ENCODE measurements around the gene CBX4. TPM values are rescaled to one million over a fixed set of nuclear protein-coding genes. Genes with fewer than 3 reads are reported as not detected.
A peak's percentile ranks its signal among the peaks of the same experiment; 100 is the strongest.
"Not testable (repeated sequence)": the region's sequence is repeated elsewhere in the genome, so short reads cannot be mapped to it uniquely, and the experiment has no call there.

CBX4 gene
- total RNA-seq, 2 experiments from 2014 or later, result 35.0 TPM

DNA sequence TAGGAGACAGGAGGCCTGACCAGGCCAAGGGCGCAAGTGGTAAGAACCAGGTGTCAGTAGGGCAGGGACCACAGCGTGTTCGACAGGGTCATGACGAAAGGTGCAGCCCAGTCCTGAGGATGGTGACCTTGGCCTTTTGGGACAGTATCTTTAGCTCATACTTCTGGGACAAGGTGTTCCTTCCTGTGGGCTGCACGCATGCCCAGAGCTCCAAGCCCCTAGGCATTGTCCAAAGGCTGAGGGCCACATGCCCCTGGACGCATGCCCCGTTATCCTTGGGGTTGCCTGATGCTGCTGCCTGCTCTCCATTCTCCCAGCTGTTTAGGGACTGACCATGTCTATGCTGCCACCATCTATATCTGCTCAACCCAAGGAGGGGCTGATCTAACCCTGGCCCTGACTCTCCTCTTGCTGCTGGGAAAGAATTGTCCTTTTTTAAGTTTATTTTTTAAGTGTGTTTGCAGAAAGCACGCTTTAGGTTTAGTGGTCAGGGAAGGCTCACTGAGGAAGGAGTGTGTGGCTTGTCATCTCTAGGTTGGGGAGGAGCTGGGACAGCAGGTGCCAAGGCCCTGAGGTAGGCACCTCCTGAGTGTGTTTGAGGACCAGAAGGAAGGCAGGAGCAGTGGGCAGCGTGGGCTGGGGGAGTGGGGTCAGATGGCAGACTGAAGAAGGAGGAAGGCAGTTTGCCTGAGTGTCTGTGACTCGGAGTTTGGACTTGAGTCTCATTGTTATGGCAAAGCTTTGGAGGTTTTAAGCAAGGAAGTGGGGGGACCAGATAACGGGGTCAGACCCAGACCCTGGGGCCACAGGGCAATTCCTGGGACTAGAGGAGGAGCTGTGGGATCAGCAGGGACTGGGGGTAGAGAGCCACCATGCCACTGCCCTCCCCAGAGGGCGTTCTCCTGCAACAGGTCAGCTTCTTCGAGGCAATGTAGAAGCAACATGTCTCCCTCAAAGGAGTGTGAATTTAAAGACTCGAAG lies 15.1 kb upstream of the CBX4 start:
- ChIA-PET POLR2A (no interaction called here), CTCF (interaction anchor here (0.9 to 1.4 kb wide), 2 partner anchors 9 to 28 kb away, joined by 3 read pairs; no protein-coding TSS in a partner anchor)
- H3K9me3 Mint-ChIP-seq, result no peaks in the 10 kb centered on the region
- H3K36me3 Mint-ChIP-seq (ENCODE audit: low read depth), result no peaks in the 10 kb centered on the region
- peaks cover 6% of the 10 kb centered on the region for H3K4me1 Mint-ChIP-seq
- no peak overlapping the region for H3K27ac Mint-ChIP-seq
- H3K4me3 Mint-ChIP-seq, result no peak overlapping the region
- H3K27me3 Mint-ChIP-seq, result peaks cover 2% of the 10 kb centered on the region
- no peak for DNase-seq

DNA sequence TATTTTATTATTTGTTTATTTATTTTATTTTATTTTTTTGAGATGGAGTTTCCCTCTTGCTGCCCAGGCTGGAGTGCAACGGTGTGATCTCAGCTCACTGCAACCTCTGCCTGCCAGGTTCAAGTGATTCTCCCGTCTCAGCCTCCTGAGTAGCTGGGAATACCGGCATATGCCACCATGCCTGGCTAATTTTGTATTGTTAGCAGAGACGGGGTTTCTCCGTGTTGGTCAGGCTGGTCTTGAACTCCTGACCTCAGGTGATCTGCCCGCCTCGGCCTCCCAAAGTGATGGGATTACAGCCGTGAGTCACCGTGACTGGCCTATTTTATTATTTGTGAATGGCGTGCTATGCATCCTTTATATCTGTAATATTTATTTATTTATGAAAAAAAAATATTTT lies 13.9 kb upstream of the CBX4 start:
- peaks cover 12% of the 10 kb centered on the region for H3K27me3 Mint-ChIP-seq
- not testable (repeated sequence) for H3K4me3 Mint-ChIP-seq

DNA sequence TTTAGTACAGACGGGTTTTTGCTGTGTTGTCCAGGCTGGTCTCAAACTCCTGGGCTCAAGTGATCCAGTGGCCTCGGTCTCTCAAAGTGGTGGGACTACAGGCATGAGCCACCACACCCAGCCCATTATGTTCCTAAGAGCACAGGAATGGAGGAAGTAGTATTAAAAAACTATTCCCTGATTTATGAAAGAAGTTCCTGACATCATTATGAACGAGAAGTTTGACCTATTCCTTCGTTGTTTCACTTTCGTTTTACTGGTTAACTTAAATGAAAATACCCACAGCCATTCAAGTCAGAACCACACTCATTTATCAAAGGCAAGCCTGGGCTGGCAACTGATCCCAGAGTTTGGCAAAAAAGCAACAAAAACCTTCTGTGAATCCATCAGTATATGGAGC lies 13.5 kb upstream of the CBX4 start:
- POLR2A ChIA-PET, result no interaction called here
- Mint-ChIP-seq H3K4me3 (peak overlapping the region; percentile 56), H3K9me3 (no peaks in the 10 kb centered on the region), H3K27me3 (peaks cover 16% of the 10 kb centered on the region), H3K36me3 (ENCODE audit: low read depth) (no peaks in the 10 kb centered on the region), H3K27ac (peak overlapping the region; percentile 80), H3K4me1 (peaks cover 6% of the 10 kb centered on the region)
- DNase-seq, result no peak
- CTCF ChIA-PET, result interaction anchor here (1.0 to 14.5 kb wide), 2 partner anchors 17 to 49 kb away, joined by 3 to 257 read pairs; partner anchors contain the start of gene CBX8

More for the DNA sequence above, 13.9 kb upstream of the CBX4 start:
- H3K36me3 Mint-ChIP-seq (ENCODE audit: low read depth); H3K27ac Mint-ChIP-seq; DNase-seq; H3K4me1 Mint-ChIP-seq; POLR2A ChIA-PET; H3K9me3 Mint-ChIP-seq: not testable (repeated sequence)
- CTCF ChIA-PET, result interaction anchor here (1.0 kb wide), 1 partner anchor 17 kb away, joined by 3 read pairs; no protein-coding TSS in a partner anchor

DNA sequence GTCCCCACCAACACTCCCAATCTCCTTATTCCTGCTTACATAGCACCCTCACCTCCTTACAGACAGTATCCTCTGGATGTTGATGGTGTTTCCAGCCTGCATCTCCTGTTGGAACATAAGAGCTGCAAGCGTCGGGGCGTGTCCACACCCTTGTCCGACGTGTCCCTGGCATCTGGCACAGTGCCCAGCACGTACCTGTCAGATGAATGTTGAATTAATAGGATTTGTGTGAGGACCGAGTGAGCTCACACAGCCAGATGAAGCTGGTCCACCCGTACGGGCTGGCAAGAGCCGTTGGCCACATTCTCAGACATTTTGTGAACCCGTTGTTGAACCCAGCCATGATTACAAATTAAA lies 12.2 kb upstream of the CBX4 start:
- Mint-ChIP-seq H3K27me3 (peaks cover 19% of the 10 kb centered on the region), H3K36me3 (ENCODE audit: low read depth) (no peaks in the 10 kb centered on the region), H3K4me1 (peaks cover 6% of the 10 kb centered on the region), H3K9me3 (no peaks in the 10 kb centered on the region), H3K27ac (no peak overlapping the region), H3K4me3 (no peak overlapping the region)
- DNase-seq, result no peak
- CTCF ChIA-PET, result interaction anchor here (5.3 to 14.5 kb wide), 2 partner anchors 11 to 48 kb away, joined by 31 to 257 read pairs; partner anchors contain the start of genes CBX4 and CBX8
- POLR2A ChIA-PET, result no interaction called here

DNA sequence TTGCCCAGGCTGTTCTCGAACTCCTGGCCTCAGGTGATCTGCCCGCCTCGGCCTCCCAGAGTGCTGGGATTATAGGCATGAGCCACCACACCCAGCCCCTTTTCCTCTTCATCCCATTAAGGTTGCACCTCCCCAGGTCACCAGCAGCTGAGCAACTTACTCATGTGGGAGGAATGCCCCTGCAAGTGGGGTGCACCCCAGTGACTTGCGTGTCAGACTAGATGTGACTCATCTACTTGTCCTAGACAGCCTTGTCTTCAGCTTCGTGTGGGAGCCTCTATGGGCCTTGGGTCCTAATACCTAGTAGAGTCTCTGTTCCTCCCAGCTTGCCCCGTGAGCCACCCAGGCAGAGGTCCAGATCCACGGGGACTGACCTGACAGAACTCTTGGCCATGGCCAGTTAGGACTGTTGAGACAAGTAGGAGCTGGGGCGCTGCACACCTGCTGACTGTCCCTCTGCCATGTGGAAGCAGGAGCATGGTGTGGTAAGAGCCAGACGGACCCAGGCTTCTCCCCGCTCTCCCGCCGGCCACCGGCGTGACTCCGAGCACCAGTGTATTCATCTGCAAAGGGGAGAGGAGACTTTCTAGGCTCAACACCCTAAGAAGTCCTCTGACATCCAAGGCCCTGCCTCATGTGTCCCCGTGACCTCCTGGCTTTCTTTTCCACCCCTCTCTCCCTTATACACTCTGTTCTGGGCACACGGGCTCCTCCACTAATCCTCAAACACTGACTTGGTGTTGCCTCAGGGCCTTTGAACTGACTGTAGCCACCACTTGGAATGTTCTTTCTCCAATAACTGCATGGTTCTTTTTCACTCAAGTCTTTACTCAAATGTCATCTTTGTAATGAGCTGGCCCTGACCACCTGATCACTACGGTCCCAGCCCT lies 11.6 kb upstream of the CBX4 start:
- H3K27ac Mint-ChIP-seq, result no peak overlapping the region

DNA sequence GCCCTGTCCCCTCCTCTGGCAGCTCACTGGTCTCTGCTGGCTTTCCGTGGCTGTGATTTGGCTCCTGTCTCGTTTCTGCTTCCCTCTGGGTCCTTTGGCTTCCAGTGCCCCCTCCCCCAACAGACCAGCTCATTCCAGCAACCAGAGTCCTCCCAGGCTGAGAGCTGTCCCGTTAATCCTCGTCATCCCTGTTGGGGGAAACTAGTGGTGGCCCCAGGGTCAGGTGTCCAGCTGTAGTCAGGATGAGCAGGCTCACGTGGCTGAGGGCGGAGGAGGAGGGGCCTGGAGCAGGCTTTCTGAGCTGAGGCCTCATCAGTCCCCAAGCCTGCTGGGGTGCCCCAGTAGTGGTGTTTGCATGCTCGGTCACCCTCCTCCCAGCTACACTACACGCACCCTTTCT lies 10.7 kb upstream of the CBX4 start:
- Mint-ChIP-seq H3K9me3 (no peaks in the 10 kb centered on the region), H3K4me3 (no peak overlapping the region), H3K4me1 (peaks cover 8% of the 10 kb centered on the region), H3K27ac (no peak overlapping the region), H3K36me3 (ENCODE audit: low read depth) (no peaks in the 10 kb centered on the region), H3K27me3 (peaks cover 32% of the 10 kb centered on the region)
- ChIA-PET CTCF (interaction anchor here (5.3 to 14.5 kb wide), 2 partner anchors 9 to 46 kb away, joined by 31 to 257 read pairs; partner anchors contain the start of genes CBX4 and CBX8), POLR2A (no interaction called here)
- no peak for DNase-seq

More for the DNA sequence above, 11.6 kb upstream of the CBX4 start:
- DNase-seq, result no peak
- H3K36me3 Mint-ChIP-seq (ENCODE audit: low read depth), result no peaks in the 10 kb centered on the region
- H3K9me3 Mint-ChIP-seq, result no peaks in the 10 kb centered on the region
- peaks cover 8% of the 10 kb centered on the region for H3K4me1 Mint-ChIP-seq
- POLR2A ChIA-PET, result no interaction called here
- CTCF ChIA-PET, result interaction anchor here (5.3 to 14.5 kb wide), 2 partner anchors 10 to 47 kb away, joined by 31 to 257 read pairs; partner anchors contain the start of genes CBX4 and CBX8
- no peak overlapping the region for H3K4me3 Mint-ChIP-seq
- peaks cover 25% of the 10 kb centered on the region for H3K27me3 Mint-ChIP-seq

DNA sequence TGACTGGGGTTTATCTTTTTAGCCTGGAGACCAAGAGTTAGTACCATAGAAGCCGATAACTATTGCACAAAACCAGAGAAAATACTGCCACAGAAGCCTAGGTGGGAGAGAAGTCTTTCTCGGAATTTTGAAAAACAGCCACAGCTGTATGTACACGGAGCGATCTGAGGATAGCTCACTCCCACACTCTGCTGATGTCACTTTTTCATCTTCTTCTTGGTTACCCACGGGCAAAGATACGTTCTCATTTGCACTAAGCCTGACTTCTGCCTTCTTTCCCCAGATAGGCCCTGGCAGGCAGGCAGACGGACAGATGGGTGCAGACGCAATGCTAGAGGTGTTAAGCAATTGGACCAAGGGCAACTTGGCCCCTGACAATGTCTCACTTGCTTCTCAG lies 9.1 kb upstream of the CBX4 start:
- CTCF ChIA-PET, result interaction anchor here (1.0 to 14.5 kb wide), 3 partner anchors 8 to 45 kb away, joined by 3 to 257 read pairs (median 31); partner anchors contain the start of genes CBX4 and CBX8
- Mint-ChIP-seq H3K9me3 (no peaks in the 10 kb centered on the region), H3K4me3 (no peak overlapping the region), H3K27ac (no peak overlapping the region), H3K27me3 (peaks cover 35% of the 10 kb centered on the region), H3K36me3 (ENCODE audit: low read depth) (no peaks in the 10 kb centered on the region), H3K4me1 (peaks cover 11% of the 10 kb centered on the region)
- DNase-seq, result no peak
- POLR2A ChIA-PET, result no interaction called here

DNA sequence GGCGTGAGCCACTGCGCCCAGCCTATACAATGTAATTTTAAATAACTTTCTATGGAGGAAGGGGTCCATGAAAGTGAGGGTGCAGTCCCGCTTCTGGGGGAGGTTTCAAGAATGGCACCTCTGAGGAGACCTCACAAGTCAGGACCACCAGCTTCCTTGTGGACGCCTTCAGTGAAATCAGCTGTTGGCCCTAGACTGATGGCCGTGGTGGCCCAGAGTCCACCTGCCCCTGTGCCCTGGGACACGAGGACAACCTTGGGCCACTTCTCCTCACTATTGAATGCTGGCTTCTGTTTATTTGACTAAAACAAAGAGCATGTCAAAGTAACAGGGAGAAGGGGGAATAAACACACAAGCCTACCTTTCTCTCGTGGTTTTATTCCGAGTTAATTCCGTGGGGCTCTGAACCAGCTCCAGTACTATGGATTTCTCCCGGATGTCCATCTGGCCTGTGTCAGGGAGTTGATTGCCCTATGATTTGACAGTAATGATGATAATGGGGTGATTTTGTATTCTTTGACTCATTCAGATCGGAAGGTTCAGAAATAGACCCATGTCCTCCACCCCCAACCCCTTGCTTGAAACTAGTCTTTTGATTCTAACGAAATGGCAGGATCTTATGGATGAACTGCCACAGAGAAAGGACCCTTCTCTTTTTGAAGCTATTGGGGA lies 8.6 kb upstream of the CBX4 start:
- H3K4me1 Mint-ChIP-seq, result peaks cover 11% of the 10 kb centered on the region
- no peak overlapping the region for H3K27ac Mint-ChIP-seq
- no peak for DNase-seq
- H3K4me3 Mint-ChIP-seq, result no peak overlapping the region
- H3K27me3 Mint-ChIP-seq, result peaks cover 38% of the 10 kb centered on the region
- H3K36me3 Mint-ChIP-seq (ENCODE audit: low read depth), result no peaks in the 10 kb centered on the region
- POLR2A ChIA-PET, result no interaction called here
- H3K9me3 Mint-ChIP-seq, result no peaks in the 10 kb centered on the region
- CTCF ChIA-PET, result interaction anchor here (1.0 to 14.5 kb wide), 4 partner anchors 7 to 44 kb away, joined by 3 to 257 read pairs (median 18); partner anchors contain the start of genes CBX4 and CBX8

DNA sequence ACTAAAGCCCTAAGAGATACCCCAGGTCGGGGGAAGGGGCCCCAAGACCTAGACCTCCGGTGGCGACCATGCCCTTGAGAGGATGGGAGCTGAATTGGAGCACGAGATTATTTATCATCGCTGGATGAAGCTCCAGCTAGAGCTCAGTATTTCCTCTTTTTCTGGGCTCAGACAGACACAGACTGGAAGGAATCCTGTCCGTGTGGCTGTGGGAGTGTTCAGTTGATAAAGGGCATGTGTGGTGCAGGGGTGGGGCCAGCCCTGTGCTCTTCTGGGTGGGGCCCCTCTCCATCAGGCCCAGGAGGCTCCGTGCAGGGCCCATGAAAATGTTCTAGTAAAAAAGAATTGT lies 6.3 kb upstream of the CBX4 start:
- Mint-ChIP-seq H3K27me3 (peaks cover 59% of the 10 kb centered on the region), H3K36me3 (ENCODE audit: low read depth) (no peaks in the 10 kb centered on the region), H3K4me3 (no peak overlapping the region), H3K27ac (no peak overlapping the region), H3K9me3 (no peaks in the 10 kb centered on the region), H3K4me1 (peaks cover 16% of the 10 kb centered on the region)
- DNase-seq, result no peak
- ChIA-PET POLR2A (no interaction called here), CTCF (interaction anchor here (0.6 to 14.5 kb wide), 6 partner anchors 9 to 211 kb away, joined by 3 to 257 read pairs (median 4); partner anchors contain the start of gene CBX8)

DNA sequence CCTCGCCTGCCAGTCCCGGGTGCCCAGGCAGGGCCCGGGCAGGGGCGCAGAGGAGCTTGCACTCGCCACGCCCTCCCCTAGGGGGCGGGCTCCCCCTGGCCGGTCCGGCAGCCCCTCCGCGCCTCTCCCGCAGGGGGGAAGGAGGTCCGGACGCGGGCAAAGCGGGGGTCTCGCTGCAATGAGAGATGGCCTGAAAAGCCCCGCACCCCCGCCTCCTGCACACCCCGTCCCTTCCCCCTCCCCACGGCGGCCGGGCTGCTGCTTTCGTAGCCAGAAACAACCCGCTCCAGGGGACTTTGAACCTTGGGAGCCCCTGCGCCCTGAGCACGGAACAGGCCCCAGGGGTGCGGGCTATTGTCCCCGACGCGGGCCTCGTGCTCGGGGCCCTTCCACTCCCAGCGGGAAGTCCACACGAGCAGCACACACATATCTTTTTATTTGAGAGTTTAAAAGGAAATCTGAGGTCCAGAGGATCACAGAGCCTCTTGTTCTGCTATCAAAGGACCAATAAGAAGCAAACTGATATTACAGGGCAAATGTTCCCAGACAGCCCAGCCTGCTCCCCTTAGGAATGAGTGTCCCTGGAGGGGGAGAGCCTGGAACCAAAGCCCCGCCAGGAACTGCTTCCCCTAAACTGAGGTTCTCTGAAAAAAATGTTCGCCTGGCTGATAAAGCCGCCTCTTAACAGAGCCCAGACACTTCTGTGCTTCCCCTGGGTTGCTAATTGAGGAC lies 5.8 kb upstream of the CBX4 start:
- peaks cover 62% of the 10 kb centered on the region for H3K27me3 Mint-ChIP-seq
- no peak overlapping the region for H3K27ac Mint-ChIP-seq
- no peak overlapping the region for H3K4me3 Mint-ChIP-seq
- peak; percentile 36 for DNase-seq
- peaks cover 20% of the 10 kb centered on the region for H3K4me1 Mint-ChIP-seq
- CTCF ChIA-PET, result interaction anchor here (0.7 to 14.5 kb wide), 7 partner anchors 9 to 131 kb away, joined by 3 to 257 read pairs (median 3); partner anchors contain the start of gene CBX8
- no peaks in the 10 kb centered on the region for H3K9me3 Mint-ChIP-seq
- POLR2A ChIA-PET, result no interaction called here
- H3K36me3 Mint-ChIP-seq (ENCODE audit: low read depth), result no peaks in the 10 kb centered on the region

DNA sequence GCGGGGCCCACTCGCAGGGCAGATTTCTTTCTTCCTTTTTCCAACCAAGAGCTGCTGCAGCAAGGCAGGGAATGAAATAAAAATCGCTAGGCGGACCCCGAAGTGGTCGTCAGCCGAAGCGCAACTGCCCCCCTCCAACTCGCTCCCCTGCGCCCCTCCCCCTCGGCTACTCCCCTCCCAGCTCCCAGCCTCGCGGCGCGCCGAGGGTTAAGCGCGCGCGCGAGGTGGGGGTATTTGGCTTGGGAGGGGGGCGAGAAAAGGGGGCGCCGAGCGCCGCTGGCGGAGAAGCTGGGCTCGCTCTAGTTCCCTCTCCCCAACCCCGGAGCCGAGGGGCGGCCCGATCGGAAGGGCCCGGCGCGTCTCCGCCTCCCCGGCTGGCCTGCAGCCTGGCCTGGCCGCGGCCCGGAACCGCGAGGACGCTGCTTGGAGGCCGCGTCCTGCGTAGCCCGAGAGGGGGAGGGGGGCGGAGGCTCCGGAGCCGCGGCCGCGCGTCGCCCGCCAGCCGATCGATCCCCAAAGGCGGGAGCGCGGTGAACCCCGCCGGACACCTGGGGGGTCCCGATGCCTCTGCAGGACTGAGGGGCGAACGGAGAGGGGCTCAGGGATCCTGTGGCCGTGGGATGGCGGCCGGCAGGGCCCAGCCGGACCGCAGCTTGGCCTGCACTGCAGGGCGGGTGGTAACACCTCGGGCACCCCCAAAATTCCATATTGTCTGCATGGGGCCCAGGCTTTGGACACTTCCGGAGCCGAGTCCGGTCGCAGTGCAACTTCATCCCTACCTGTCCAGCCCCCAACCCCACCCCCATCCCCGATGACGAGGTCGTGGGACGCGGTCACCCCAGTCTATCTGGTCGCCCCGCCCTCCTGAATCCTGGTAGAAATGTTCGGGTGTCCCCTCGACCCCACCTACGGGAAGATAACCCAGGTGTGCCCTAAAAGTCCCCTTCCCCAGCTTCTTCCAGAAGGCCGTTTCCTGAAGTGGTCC lies 4.9 kb upstream of the CBX4 start:
- no peak for DNase-seq
- no peak overlapping the region for H3K27ac Mint-ChIP-seq
- peaks cover 64% of the 10 kb centered on the region for H3K27me3 Mint-ChIP-seq
- peaks cover 23% of the 10 kb centered on the region for H3K4me1 Mint-ChIP-seq
- H3K9me3 Mint-ChIP-seq, result no peaks in the 10 kb centered on the region
- peak overlapping the region; percentile 62 for H3K4me3 Mint-ChIP-seq
- no peaks in the 10 kb centered on the region for H3K36me3 Mint-ChIP-seq (ENCODE audit: low read depth)
- POLR2A ChIA-PET, result no interaction called here
- CTCF ChIA-PET, result interaction anchor here (0.8 to 14.5 kb wide), 6 partner anchors 9 to 132 kb away, joined by 3 to 257 read pairs (median 4); partner anchors contain the start of gene CBX8
